ENCODE data around the gene TRIM38.

TRIM38 gene

DNA sequence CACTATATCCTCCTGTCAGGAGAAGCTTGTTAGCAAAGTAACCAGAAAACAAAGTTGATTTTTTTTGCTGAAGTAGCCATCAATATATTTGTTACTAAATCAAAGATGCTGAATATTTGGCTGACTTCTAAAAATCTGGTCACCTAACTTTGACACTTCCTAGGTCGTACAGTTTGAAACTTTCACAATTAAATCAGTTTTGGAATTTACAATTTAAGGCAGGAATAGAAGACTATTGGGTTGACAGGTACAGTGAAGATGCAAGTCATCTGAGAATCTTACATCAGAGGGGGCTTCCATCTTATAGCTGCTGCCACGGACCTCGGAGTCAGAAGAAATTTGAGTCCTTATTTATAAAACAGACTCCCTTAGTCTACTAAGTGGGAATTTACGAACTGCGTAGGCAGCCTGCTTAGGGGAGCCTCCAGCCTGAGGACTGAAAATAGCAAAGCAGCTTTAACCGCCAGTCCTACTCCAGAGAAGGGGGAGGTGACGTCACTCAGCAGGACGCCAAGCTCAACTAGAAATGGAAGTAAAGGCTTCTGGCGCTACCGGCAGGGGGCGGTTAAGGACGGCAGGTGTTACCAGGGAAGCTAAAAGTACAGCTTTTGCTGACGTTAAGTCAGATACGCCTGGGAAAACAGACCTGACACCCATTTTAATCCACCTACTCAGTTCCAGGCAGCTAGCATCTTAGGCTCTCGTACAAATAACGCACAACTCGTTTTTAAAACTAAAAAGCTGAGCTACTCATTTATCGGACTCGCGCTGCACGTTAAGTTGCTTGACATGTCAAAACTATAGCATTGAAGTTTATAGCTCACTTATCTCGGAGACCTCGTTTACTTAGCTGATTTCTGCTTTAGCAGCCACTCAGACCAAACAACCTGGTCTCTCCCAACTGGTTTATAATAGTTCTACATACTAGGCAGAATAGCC, 63.6 kb downstream of the TRIM38 start:
- DNase-seq (ENCODE audit: low read depth in 1 of 2, low spot score in 1 of 2), result peak; percentile 68 to 75

DNA sequence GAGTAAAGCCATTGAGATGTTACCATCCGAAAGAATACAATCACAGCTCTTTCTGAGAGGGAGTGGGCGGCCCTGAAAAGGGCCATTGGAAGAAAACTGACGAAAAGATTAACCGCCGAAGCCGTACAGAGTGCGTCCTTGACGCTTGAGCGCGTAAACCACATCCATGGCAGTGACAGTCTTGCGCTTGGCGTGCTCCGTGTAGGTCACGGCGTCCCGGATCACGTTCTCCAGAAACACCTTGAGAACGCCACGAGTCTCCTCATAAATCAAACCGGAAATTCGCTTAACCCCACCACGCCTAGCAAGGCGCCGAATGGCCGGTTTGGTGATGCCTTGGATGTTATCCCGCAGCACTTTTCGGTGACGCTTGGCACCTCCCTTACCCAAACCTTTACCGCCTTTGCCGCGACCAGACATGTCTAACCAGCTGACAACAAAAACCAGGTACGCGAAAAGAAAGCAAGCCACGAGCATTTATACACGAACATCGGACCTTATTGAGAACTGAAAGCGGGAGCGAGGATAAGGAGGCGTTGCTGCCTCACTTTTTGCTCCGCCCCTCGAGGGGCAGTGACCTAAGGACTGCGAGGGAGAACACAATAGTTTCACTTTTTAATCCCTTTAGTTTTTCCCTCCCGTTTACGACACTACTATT, 64.4 kb downstream of the TRIM38 start:
- DNase-seq (ENCODE audit: low read depth in 1 of 2, low spot score in 1 of 2), result peak; percentile 66 to 73

DNA sequence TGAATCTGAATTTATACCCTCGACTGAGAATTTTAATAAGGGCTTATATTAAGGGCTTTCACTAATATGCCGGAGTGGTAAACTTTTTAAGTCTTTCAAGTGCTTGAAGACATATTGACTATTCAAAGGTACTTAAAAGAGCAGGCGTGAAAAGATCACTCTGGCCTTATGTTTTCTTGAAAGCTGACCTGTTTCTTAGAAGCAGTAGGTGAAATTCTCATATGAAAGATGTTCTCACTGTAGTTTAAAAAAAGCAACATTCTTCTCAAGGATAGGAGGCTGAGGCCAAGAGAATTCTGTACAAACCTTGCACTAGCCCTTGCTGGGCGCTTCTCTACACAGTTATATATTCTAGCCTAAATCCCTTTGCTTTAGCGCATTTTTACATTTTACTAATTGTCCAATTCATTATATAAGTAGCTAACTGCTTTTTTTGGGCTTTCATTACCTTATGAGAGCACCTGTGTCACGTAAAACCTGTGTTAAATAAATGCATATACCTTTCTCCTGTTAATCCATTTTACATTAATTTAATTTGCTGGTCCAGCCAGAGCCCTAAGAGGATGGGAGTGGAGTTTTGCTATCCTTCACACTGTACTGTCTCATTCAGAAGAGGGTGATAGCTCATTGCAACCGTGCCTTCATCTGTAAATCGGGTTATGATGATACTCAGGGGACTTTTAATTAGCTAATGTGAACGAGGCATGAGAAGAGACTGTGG, 65.0 kb downstream of the TRIM38 start:
- no peak for DNase-seq (ENCODE audit: low read depth in 1 of 2, low spot score in 1 of 2)

DNA sequence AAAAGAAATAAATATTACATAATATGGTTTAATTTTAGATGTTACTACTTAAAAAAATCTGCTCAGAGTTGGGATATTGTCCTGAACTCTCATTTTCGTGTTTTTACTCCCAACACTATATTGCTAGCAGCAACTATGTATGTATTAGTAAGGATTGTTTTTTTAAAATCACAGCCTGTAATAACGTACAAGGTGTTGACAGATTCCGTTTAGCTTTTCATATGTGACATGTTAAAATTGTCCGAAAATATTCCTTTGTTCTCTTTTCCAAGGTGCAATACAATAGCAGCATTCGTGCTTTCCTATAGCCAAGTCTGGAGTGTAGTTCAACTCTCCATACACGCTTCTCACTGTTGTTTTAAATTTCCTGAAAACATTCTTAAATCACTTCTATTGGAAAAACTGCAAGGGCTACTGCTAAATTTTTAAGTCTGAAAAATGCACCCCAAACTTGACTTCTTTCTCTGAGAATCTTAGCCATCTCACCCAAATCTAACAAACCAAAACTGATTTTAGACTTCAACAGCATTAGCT, 65.7 kb downstream of the TRIM38 start:
- DNase-seq (ENCODE audit: low read depth in 1 of 2, low spot score in 1 of 2), result no peak

DNA sequence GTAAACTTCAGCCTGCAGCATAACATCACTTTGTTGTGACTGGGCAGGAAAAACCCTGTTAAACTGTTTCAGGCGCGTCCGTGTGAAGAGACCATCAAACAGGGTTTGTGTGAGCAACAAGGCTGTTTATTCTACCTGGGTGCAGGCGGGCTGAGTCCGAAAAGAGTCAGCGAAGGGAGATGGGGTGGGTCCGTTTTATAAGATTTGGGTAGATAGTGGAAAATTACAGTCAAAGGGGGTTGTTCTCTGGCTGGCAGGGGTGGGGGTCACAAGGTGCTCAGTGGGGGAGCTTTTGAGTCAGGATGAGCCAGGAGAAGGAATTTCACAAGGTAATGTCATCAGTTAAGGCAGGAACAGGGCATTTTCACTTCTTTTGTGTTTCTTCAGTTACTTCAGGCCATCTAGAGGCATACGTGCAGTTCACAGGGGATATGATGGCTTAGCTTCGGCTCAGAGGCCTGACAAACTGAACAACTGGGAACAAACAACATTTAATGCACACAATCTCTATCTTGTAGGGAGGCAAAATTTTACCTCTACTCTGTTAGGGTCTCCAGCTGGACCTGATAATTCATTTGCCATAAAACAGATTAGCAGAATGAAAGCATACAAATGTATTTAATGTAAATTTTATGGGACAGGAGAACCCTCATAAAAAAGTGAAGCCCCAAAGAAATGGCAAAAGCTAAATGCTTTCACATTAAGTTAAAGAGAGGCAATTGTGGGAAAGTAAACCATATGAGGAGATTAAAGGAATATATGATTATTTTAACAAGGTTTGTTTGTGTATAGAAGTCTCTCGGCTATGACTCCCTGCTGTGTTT, 66.4 kb downstream of the TRIM38 start:
- DNase-seq (ENCODE audit: low read depth in 1 of 2, low spot score in 1 of 2), result no peak

DNA sequence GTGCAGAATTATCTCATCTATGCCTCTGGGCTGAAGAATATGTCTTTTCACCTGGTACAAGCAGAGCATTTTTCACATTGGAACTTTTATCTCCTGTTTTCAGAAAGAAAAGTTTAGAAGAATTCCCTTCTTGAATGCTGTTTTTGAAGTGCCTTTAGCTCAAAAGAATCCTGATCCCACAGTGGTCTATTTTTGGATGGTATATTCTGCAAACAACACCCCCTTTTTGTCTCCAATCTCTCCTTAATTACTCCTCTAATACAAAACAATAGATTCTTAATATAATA, 66.9 kb downstream of the TRIM38 start:
- DNase-seq (ENCODE audit: low read depth in 1 of 2, low spot score in 1 of 2), result no peak

DNA sequence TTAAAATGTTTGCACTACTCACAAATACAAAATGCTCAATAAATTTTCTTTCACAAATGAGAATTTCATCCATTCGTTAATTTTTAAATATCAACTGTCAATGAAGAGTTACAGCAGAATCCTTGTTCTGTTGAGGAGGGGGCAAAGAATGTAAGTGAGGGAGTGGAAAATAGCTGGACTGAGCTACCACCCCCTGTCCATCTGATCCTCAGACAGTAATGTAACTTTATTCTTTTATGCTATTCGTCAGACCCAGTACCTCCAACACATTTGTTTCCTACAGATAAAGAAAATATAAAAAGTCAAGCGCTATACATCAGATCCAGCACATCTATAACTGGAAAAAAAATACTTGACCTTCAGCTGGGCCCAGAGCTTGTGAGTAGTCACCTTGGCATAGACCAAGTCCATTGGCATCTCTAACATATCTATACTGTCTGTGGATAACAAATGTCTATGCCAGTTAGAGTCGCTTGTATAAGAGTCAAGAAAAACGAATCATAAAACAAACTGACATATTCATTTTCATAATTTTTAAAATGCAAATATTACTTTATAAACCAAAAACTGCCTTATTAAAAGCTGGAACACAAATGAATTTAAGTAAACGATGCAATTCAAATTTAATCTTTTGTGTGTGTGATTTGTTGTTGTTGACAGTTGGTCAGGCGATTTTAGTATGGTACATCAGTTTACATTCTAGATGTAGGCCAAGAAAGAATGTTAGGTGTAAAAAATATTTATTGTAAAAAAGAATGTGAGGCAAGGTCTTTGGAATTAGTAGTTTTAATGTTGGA, 67.5 kb downstream of the TRIM38 start:
- DNase-seq (ENCODE audit: low read depth in 1 of 2, low spot score in 1 of 2), result no peak

DNA sequence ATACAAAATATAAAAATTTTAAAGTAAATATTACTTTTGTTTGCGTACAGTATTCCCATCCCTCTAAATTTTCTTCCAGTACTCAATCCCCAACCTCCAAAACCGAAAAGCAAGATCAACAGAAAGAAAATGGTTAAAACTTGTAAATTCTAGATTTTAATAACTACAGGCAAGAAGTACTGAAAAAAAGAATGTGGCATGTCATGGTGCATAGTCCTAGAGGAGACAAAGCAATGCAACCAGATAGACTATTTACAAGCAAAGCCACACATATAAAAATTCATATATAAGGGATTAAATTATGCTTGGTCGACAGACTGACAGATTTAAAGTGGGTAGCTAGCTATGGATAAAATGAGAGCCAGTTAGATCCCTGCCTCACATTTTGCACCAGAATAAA, 68.1 kb downstream of the TRIM38 start:
- no peak for DNase-seq (ENCODE audit: low read depth in 1 of 2, low spot score in 1 of 2)

DNA sequence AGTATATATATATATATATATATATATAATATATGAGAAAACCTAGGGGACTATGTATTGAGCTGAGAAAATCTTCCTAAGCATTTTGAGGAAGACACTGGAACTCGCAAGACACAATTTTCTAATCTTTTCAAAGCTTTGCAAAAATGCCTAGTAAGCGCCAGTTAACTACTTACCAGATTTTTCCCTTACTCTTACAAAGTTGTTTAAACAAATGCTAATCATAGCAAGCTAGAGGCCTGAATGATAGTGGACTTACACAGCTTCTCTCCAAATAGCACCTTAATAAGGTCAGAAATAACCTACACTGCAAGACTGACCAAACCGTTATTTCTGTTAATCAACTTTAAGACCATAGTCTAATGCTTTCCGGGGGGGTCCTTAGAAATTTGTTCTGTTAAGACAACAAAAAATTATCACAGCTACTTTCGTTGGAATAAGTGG, 68.6 kb downstream of the TRIM38 start:
- no peak for DNase-seq (ENCODE audit: low read depth in 1 of 2, low spot score in 1 of 2)

DNA sequence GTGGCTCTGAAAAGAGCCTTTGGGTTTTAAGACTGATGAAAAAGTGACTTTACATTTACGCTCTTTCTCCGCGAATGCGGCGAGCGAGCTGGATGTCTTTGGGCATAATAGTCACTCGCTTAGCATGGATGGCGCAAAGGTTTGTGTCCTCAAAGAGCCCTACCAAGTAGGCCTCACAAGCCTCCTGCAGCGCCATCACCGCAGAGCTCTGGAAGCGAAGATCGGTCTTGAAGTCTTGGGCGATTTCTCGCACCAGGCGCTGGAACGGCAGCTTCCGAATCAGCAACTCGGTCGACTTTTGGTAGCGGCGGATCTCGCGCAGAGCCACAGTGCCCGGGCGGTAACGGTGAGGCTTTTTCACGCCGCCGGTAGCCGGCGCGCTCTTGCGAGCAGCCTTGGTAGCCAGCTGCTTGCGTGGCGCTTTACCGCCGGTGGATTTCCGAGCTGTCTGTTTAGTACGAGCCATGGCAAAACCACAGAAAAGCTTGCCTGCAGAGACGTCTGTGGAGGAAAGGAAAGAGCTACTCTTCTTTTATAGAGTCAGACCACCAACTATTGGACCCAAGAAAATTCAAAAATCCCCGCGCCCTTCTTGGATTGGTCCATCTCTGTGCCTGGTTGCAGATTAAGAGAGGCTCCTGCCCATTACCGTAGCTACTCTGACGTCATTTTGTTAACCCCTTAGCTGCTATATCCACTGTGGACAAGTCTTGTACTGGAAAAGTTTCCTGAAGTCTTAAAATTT, 69.2 kb downstream of the TRIM38 start:
- peak in 1 of 2 donors; percentile 62 for DNase-seq (ENCODE audit: low read depth in 1 of 2, low spot score in 1 of 2)

DNA sequence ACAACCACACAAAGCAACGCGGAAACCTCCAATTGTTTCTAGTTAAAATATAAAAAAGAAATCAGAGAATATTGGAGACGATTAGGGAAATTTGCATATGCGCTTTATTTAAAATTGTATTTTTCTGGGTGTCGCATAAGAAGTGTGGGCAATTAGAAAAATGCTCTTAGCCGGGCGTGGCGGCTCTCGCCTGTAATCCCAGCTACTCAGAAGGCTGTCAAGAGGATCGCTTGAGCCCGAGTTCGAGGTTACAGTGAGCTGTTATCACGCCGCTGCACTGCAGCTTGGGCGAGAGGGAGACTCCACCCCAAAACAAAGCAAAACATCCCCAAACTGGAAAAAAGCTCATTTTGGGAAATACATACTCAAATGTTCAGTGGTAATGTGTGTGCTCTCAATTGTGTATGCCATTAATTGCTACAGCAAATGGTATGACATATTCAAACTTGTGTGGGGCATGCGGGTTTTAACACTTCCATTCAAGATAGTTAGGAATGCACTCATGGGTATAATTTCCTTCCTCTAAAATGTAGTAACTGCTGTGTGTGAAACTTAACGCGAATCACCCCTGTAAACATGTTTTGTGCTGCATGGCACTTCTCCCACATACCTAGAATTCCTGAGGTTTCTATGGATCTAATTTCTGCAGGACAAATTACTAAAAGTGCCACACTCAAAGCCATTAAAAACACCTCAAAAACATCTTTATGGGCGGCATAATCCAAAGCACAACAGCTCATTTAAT, 69.9 kb downstream of the TRIM38 start:
- no peak for DNase-seq (ENCODE audit: low read depth in 1 of 2, low spot score in 1 of 2)

DNA sequence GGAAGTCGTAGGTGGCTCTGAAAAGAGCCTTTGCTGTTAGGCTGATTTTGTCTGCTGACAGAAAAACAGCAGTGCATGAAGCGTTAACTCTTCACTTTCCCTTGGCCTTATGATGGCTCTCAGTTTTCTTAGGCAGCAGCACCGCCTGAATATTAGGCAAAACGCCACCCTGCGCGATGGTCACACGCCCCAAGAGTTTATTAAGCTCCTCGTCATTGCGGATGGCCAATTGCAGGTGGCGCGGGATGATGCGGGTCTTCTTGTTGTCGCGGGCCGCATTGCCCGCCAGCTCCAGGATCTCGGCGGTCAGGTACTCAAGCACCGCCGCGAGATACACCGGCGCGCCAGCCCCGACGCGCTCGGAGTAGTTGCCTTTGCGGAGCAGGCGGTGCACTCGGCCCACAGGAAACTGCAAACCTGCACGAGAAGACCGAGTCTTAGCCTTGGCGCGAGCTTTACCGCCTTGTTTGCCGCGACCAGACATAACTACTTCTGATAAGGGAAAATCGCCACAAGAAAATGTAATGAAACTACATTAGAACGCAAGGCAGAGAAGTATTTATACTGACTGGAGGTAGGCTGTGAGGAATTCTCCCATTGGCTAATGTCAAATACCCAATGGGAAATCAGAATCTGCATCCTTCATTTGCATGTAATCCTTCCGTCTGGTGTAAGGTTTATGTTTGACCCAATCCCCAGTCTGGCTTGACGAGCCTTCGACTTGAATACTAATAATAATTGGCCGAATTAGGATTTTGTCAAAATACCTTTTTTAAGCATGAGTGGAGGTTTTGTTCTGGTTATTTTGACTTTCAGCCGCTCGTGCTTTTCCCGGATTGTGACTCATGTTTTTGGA, 70.7 kb downstream of the TRIM38 start:
- peak in 1 of 2 donors; percentile 31 for DNase-seq (ENCODE audit: low read depth in 1 of 2, low spot score in 1 of 2)

DNA sequence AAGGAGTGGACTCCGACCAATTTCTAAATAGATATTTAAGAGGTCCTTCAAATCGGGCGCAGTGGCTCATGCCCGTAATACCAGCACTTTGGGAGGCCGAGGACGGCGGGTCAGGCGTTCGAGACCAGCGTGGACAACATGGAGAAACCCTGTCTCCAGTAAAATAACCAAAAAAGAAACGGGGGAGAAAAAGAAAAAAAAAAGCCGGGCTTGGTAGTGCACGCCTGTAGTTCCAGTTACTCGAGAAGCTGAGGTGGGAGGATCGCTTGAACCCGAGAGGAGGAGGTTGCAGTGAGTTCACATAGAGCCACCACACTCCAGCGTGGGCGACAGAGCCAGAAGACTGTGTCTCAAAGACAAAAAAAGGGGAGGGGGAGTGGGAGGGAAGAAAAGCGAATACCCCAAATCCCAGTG, 71.3 kb downstream of the TRIM38 start:
- DNase-seq (ENCODE audit: low read depth in 1 of 2, low spot score in 1 of 2), result no peak

DNA sequence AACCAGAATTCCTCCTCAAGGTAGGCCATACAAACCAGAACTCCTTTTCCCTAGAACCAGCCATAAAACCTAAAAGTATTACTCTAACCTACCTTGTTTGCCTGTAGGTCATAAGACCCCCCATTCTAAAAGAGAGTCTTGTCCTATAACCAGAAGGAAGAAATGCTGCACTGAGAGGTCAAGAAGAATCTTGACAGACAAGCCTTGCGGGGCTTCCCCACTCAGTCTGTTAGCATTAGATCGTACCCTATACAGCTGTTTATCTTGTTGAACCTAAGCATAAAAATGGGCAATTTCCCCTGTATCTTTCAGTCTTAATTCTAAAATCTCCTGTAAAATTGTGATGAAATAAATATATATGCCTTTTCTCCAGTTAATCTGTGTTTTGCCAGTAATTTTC, 72.3 kb downstream of the TRIM38 start:
- DNase-seq (ENCODE audit: low read depth in 1 of 2, low spot score in 1 of 2), result no peak

All from stimulated activated CD4-positive, alpha-beta T cell treated with anti-CD3 and anti-CD28 coated beads, Interleukin-15, amount 100 ng/mL, for 1 hour (primary cell).